Lower lobe of right lung (tissue), 2 donors: ENCODE data around the gene OGFOD1. TPM values are rescaled to one million over a fixed set of nuclear protein-coding genes. Genes with fewer than 3 reads are reported as not detected.
A peak's percentile ranks its signal among the peaks of the same experiment; 100 is the strongest.

Experiments
- ATAC-seq, 2 donors: fragments of 200-7000 bp; cut with Tn5 transposase; one replicate each; pipeline ENCODE4 v1.9.1; 2020 to 2022; ENCODE audit warnings: mild to moderate bottlenecking in 2 of 2, moderate library complexity in 2 of 2
- DNase-seq: peaks from one replicate; pipeline ENCODE4 v3.0.0-alpha.2; 2020
- H3K27ac ChIP-seq: fragments of 200-600 bp; one replicate; pipeline ENCODE4 v1.8.0; 2022
- H3K27me3 ChIP-seq: fragments of 200-600 bp; one replicate; pipeline ENCODE4 v1.8.0; 2022; ENCODE audit warnings: low read depth
- H3K36me3 ChIP-seq: fragments of 200-600 bp; one replicate; pipeline ENCODE4 v1.8.0; 2022; ENCODE audit warnings: mild to moderate bottlenecking
- H3K4me1 ChIP-seq: fragments of 200-600 bp; one replicate; pipeline ENCODE4 v1.8.0; 2022
- H3K4me3 ChIP-seq: fragments of 200-600 bp; one replicate; pipeline ENCODE4 v1.8.0; 2022; ENCODE audit warnings: mild to moderate bottlenecking
- H3K9me3 ChIP-seq: fragments of 200-600 bp; one replicate; pipeline ENCODE4 v1.8.0; 2022
- CTCF ChIP-seq: fragments of 200-600 bp; IDR thresholded peaks from one replicate; pipeline ENCODE4 v1.8.0; 2022; ENCODE audit warnings: antibody characterized with exemption, mild to moderate bottlenecking
- intact Hi-C: fragments of 100-400 bp; cut with DNase I; formaldehyde crosslinking; loops from one replicate; pipeline ENCODE4 v1.11.0; 2022
- long read RNA-seq: library from polyadenylated mRNA; unstranded; transcript quantifications from one replicate; pipeline ENCODE4 v2.0.0, GENCODE V29; 2021
- total RNA-seq: library from RNA; stranded (reverse); fragmentation: NEBNext Ultra II Directional; extraction: Animal tissue kit (Norgen Biotek cat#: 25700); gene quantifications from one replicate; pipeline ENCODE4 v1.2.1, GENCODE V29; 2021
- donor health status: DM: no; HTN: yes; CAD: no; lungs with severe emphysema.

OGFOD1 gene
- total RNA-seq: 26.8 TPM
- long read RNA-seq, full-length matches to known transcripts: 23 of 26 reads
- long read RNA-seq, partial matches to known transcripts: 2 of 26 reads
- long read RNA-seq, other reads (novel, unspliced or antisense): 1 of 26 reads

DNA sequence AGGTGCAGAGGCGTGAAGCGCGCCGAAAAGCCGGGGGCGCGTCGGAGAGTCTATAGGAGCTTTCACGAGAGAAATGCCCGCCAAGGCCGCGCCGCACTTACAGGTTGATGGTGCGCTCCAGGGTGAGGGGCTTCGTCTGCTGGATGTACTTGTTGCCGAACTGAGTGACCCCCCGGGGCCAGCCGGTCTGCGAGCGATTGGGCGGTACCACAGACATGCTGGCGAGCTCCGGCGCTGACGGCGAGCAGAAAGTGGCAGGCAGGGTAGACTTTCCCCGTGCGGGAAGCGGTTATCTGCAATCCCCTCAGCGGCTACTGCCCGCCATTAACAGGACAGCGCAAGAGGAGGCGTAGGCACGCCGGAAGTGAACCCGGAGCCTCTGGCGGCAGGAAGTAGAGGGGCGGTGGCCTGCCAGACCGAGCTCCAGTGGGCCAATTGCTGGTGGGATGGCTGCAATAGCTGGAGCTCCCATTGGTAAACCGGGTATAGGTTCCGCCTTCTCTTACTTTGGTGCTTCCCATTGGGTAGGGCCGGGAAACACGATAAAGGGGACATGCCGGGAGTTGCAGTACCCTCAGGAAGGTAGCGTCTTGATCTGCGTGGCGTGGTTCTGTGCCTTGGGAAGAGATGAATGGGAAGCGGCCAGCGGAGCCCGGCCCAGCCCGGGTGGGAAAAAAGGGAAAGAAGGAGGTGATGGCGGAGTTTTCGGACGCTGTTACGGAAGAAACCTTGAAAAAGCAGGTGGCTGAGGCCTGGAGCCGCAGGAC, at the start of gene OGFOD1, which contains the start of gene NUDT21:
OGFOD1 (plus strand) TSS at position 569 of the 767 bp plus-strand sequence; CDS start at position 628, 59 bp downstream.
NUDT21 (minus strand) TSS at position 347 of the 767 bp plus-strand sequence; CDS start at position 217, 130 bp downstream.
- Histone ChIP-seq H3K4me3 (peak within 1 kb of the TSS; percentile 97), H3K27me3 (no peaks in the 10 kb centered on the region), H3K36me3 (peaks cover 45% of the 10 kb centered on the region), H3K27ac (peak within 1 kb of the TSS; percentile 89), H3K4me1 (peaks cover 37% of the 10 kb centered on the region), H3K9me3 (no peaks in the 10 kb centered on the region)
- intact Hi-C loops: no loop called here
- TF ChIP-seq CTCF: no peak
- ATAC-seq (peak; percentile 100), DNase-seq (peak; percentile 96)

- H3K4me1 ChIP-seq: no peaks in the 10 kb centered on the region
- no peaks in the 10 kb centered on the region for H3K27me3 ChIP-seq
- intact Hi-C loops: no loop called here
- no peaks in the 10 kb centered on the region for H3K9me3 ChIP-seq
- DNase-seq: no peak
- no peak for ATAC-seq
- H3K27ac ChIP-seq: no peak overlapping the region
- H3K4me3 ChIP-seq: no peak overlapping the region
- H3K36me3 ChIP-seq: peaks cover 76% of the 10 kb centered on the region
- no peak for TF ChIP-seq CTCF
Measured at GRCh38 chr16:56405977-56406672, 45.2 kb upstream of the OGFOD1 start.

DNA sequence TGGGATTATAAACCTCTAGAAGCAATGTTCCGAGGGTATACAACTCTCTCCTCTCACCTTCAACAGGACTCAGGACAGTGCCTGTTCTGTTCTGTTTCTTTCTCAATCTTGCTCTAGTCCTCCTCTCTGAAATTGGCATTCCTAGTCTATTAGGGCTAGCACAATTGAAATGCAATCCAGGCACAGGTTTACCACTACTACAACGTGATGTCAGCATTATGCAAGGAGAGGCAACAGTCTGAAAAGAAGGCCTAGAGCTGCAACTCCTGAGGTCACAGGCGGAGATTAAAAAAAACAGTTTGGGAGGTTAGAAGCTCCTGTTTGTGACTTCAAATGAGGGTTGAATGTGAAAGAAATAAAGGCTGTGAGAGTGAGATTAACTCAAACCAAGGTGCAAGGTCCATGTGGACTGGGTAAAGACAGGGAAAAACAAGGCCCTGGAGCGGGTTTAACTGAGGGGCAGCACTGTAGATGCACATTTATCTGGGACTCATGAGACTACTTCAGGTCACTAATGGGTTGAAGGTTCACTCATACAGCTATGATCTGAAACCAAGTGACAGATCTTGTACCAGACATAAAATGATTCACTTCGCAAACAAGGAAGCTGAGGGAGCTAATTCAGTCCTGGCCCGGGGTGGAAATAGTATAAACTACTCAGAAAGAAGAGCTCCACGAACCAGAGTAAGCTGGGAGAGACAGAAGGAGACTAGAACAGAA, 42.8 kb upstream of the OGFOD1 start:
- no peaks in the 10 kb centered on the region for H3K4me1 ChIP-seq
- no peaks in the 10 kb centered on the region for H3K27me3 ChIP-seq
- H3K36me3 ChIP-seq: peaks cover 74% of the 10 kb centered on the region
- intact Hi-C loops: no loop called here
- DNase-seq: no peak
- no peak for ATAC-seq
- no peak for TF ChIP-seq CTCF
- no peak overlapping the region for H3K4me3 ChIP-seq
- H3K27ac ChIP-seq: no peak overlapping the region
- no peaks in the 10 kb centered on the region for H3K9me3 ChIP-seq

DNA sequence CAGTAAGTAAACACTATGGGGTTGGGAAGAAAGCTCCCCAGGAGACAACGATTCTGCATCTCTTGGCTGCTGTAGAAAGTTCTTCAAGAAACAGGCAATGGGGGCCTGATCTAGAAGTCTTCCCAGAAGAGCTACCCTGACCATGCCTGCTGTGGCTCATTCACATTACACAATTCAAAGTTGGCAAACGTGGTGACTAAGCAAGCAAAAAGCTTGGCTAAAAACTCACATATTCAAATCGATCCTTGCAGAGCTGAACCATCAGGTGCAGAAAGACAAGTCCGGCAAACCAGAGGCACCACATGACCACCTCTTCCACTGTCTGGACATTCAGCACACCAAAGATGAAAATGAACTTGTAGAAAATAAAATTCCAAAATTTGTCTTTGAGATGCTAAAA, 42.2 kb upstream of the OGFOD1 start:
- Histone ChIP-seq H3K4me3 (no peak overlapping the region), H3K27ac (no peak overlapping the region), H3K9me3 (no peaks in the 10 kb centered on the region), H3K36me3 (peaks cover 72% of the 10 kb centered on the region), H3K27me3 (no peaks in the 10 kb centered on the region), H3K4me1 (no peaks in the 10 kb centered on the region)
- DNase-seq (no peak), ATAC-seq (no peak)
- intact Hi-C loops: no loop called here
- no peak for TF ChIP-seq CTCF

DNA sequence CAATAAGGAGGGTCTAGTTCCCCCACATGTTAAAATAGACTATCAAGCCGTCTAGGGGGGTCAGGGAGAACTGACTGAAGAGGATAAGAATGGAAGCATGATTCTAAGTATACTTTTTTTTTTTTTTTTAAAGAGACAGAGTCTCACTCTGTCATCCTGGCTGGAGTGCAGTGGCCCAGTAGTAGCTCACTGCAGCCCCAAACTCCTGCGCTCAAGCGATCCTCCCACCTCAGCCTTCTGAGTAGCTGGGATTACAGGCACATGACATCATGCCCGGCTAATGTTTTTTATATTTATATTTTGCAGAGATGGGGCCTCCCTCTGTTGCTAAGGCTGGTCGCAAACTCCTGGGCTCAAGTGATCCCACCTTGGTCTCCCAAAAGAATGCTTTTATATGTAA, 40.2 kb upstream of the OGFOD1 start:
- Histone ChIP-seq H3K4me1 (peaks cover 2% of the 10 kb centered on the region), H3K27ac (no peak overlapping the region), H3K4me3 (no peak overlapping the region), H3K36me3 (peaks cover 58% of the 10 kb centered on the region), H3K27me3 (no peaks in the 10 kb centered on the region), H3K9me3 (no peaks in the 10 kb centered on the region)
- ATAC-seq: no peak
- no peak for TF ChIP-seq CTCF
- DNase-seq: no peak
- intact Hi-C loops: no loop called here
